ENCODE data around the gene ANKRD65. TPM values are rescaled to one million over a fixed set of nuclear protein-coding genes. Genes with fewer than 3 reads are reported as not detected.

The ANKRD65 gene
- total and polyA plus RNA-seq, 11 donors, result 0.58 to 4.0 (median 1.3) TPM

DNA sequence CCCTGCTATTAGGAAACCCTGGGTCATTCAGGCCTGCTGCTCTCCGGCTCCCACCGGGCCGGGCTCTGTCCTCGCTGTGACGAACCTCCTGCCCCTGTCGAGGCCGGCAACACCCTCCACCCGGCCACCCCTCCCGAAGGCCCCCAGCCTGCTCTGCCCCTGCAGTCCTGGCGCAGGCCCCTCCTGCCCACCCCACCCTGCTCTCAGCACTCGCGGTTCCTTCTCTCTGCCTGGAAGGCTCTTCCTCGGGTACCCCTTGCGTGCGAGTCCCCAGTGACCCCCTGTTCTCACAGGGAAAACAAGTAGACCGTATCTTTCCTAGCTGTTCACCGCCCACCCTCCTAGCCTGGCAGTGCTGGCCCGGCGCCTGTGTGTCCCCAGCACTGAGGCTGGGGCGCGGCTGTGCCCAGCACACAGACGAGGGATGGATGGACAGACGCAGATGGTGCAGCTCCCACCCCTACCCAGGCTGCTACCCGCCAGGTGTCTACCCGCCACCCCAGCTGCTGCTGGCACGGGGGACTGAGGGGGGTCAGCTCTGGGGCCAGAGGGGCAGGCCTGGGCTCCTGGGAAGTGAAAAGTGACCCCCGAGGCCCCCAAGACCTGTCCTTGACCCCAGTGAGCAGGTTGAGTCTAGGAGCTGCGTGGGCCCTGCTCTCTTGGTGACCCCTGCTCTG lies 11.3 kb upstream of the ANKRD65 start:
- H3K4me1 ChIP-seq, result peaks cover 17 to 94% (median 76%) of the 10 kb centered on the region in 12 donors
- ATAC-seq (no peak), DNase-seq (peak in 2 of 5 donors; percentile 40 to 65)
- H3K27ac ChIP-seq, result peak overlapping the region; percentile 73 to 99 (median 91)
- WGBS, 4 donors, result 60 to 70% (median 61%) methylated on average over 17 to 28 of the region's 28 CpGs
- TF ChIP-seq POLR2A (IDR thresholded peaks at IDR 0.05) (no peak), CTCF (IDR thresholded peaks at IDR 0.05) (no peak)
- H3K27me3 ChIP-seq, result peaks cover 0 to 42% (median 0%) of the 10 kb centered on the region in 9 donors
- no peaks in the 10 kb centered on the region for H3K9me3 ChIP-seq
- H3K36me3 ChIP-seq, result no peaks in the 10 kb centered on the region
- intact Hi-C loops (cut with DNase I), result no loop called here
- peak overlapping the region in 3 of 12 donors; percentile 34 to 64 (median 61) for H3K4me3 ChIP-seq

GRCh38 chr1:1431845-1432273 lies 10.8 kb upstream of the ANKRD65 start:
- peak in 3 of 4 donors; percentile 19 to 36 (median 34) for ATAC-seq
- intact Hi-C loops (cut with DNase I), result loop anchor here in 1 of 10 donors (2.0 kb wide), 1 partner anchor 25 kb away; the partner anchor contains the start of gene MRPL20
- TF ChIP-seq CTCF (IDR thresholded peaks at IDR 0.05) (no peak), POLR2A (IDR thresholded peaks at IDR 0.05) (no peak)
- Histone ChIP-seq H3K27me3 (peaks cover 0 to 43% (median 0%) of the 10 kb centered on the region in 9 donors), H3K4me3 (peak overlapping the region in 3 of 12 donors; percentile 10 to 34 (median 12)), H3K4me1 (peaks cover 17 to 89% (median 74%) of the 10 kb centered on the region in 12 donors), H3K36me3 (no peaks in the 10 kb centered on the region), H3K27ac (peak overlapping the region; percentile 73 to 99 (median 91)), H3K9me3 (no peaks in the 10 kb centered on the region)
- 29 to 60% (median 39%) methylated on average over 1 to 5 of the region's 5 CpGs for WGBS, 4 donors
- DNase-seq, result peak; percentile 64 to 88 (median 86)

- H3K36me3 ChIP-seq, result no peaks in the 10 kb centered on the region
- H3K4me3 ChIP-seq, result peak overlapping the region in 6 of 12 donors; percentile 5 to 34 (median 22)
- DNase-seq (peak in 3 of 5 donors; percentile 53 to 65 (median 55)), ATAC-seq (peak in 2 of 4 donors; percentile 0 to 16)
- 32 to 46% (median 38%) methylated on average over 8 to 18 of the region's 18 CpGs for WGBS, 4 donors
- H3K27me3 ChIP-seq, result peaks cover 0 to 42% (median 3%) of the 10 kb centered on the region in 9 donors
- no peaks in the 10 kb centered on the region for H3K9me3 ChIP-seq
- TF ChIP-seq POLR2A (IDR thresholded peaks at IDR 0.05) (peak in 1 of 2 donors; percentile 22), CTCF (IDR thresholded peaks at IDR 0.05) (no peak)
- intact Hi-C loops (cut with DNase I), result loop anchor here in 1 of 10 donors (2.0 kb wide), 1 partner anchor 24 kb away; the partner anchor contains the start of gene MRPL20
- H3K27ac ChIP-seq, result peak overlapping the region; percentile 73 to 99 (median 91)
- H3K4me1 ChIP-seq, result peaks cover 17 to 83% (median 67%) of the 10 kb centered on the region in 12 donors
Observed at GRCh38 chr1:1430992-1431844, 10.1 kb upstream of the ANKRD65 start.
